ENCODE results near the gene NOVA2.

The NOVA2 gene

DNA sequence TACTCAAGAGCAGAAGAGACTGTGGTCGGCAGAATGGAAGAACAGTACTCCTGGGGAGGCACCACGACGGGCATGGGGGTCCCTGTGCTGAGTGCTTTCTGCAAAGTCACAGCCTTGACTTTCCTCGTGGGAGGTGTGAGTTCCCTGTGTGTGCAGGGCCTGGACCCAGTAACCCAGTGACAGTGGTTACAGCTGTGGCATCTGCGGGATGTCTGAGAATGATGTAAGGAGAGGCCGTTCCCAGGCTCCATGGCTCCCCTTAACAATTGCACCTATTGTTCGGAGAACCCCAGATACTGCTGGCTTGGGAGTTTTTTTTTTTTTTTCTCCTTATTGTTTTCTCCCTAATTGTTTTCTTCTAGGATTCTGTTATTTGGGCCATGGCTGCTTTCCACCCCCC lies 54.0 kb downstream of the NOVA2 start:
- Histone ChIP-seq H3K36me3 (ENCODE audit: insufficient read depth) (no peaks in the 10 kb centered on the region), H3K79me2 (ENCODE audit: insufficient read depth, low read depth) (no peaks in the 10 kb centered on the region), H3K27ac (no peak overlapping the region), H3K27me3 (ENCODE audit: insufficient read depth, low read depth) (peaks cover 83% of the 10 kb centered on the region), H3K9ac (no peak overlapping the region), H3K4me2 (no peak overlapping the region), H4K20me1 (ENCODE audit: insufficient read depth) (no peaks in the 10 kb centered on the region), H3K4me3 (IDR thresholded peaks at IDR 0.05; ENCODE audit: insufficient read depth, low read depth, low read length) (no peak overlapping the region), H2AFZ (ENCODE audit: low read depth) (no peak overlapping the region), H3K4me1 (ENCODE audit: low read depth, poor library complexity, severe bottlenecking) (no peaks in the 10 kb centered on the region)
- TF ChIP-seq, protein P1, sequence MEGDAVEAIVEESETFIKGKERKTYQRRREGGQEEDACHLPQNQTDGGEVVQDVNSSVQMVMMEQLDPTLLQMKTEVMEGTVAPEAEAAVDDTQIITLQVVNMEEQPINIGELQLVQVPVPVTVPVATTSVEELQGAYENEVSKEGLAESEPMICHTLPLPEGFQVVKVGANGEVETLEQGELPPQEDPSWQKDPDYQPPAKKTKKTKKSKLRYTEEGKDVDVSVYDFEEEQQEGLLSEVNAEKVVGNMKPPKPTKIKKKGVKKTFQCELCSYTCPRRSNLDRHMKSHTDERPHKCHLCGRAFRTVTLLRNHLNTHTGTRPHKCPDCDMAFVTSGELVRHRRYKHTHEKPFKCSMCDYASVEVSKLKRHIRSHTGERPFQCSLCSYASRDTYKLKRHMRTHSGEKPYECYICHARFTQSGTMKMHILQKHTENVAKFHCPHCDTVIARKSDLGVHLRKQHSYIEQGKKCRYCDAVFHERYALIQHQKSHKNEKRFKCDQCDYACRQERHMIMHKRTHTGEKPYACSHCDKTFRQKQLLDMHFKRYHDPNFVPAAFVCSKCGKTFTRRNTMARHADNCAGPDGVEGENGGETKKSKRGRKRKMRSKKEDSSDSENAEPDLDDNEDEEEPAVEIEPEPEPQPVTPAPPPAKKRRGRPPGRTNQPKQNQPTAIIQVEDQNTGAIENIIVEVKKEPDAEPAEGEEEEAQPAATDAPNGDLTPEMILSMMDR (conservative IDR thresholded peaks at IDR 0.05; ENCODE audit: low read depth, low read length): no peak

- Histone ChIP-seq H3K9ac (no peak overlapping the region), H3K36me3 (ENCODE audit: insufficient read depth) (no peaks in the 10 kb centered on the region), H3K27me3 (ENCODE audit: insufficient read depth, low read depth) (peaks cover 89% of the 10 kb centered on the region), H4K20me1 (ENCODE audit: insufficient read depth) (no peaks in the 10 kb centered on the region), H2AFZ (ENCODE audit: low read depth) (no peak overlapping the region), H3K4me1 (ENCODE audit: low read depth, poor library complexity, severe bottlenecking) (no peaks in the 10 kb centered on the region), H3K79me2 (ENCODE audit: insufficient read depth, low read depth) (no peaks in the 10 kb centered on the region), H3K27ac (no peak overlapping the region), H3K4me2 (no peak overlapping the region), H3K4me3 (IDR thresholded peaks at IDR 0.05; ENCODE audit: insufficient read depth, low read depth, low read length) (no peak overlapping the region)
- TF ChIP-seq, protein P1 (conservative IDR thresholded peaks at IDR 0.05; ENCODE audit: low read depth, low read length): no peak
Observed at GRCh38 chr19:45918721-45919120, 54.9 kb downstream of the NOVA2 start.

DNA sequence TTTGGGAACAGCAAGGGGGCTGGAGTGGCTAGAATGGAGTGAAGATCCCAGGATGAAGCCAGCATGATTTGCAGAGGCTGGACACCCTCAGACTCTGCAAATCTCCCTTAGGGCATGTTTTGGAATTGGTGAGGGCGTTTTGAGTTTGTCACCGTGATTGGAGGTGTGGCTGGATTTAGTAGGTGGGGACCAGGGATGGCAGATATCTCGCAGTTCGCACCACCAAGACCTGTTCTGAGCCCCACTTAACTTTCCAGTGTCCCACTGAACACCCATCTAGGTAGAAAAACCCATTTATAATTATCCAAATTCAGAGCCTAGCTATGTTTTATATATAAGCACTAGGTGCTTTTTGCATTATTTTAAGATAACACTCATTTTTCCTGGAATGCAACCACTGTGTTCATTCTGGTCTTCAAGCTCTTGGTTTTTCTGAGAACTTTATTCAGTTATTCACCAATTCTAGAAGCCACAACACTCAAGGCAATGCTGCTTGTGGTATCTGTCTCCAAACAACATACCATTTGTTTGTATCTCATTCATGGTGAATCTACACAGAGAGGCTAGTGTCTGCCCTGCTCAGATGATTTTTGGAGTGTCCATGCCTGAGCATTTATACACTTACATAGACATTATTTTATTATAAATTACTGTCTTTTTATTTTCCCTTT lies 56.1 kb downstream of the NOVA2 start:
- Histone ChIP-seq H3K36me3 (ENCODE audit: insufficient read depth) (no peaks in the 10 kb centered on the region), H3K27ac (no peak overlapping the region), H3K79me2 (ENCODE audit: insufficient read depth, low read depth) (no peaks in the 10 kb centered on the region), H4K20me1 (ENCODE audit: insufficient read depth) (no peaks in the 10 kb centered on the region), H3K4me2 (no peak overlapping the region), H2AFZ (ENCODE audit: low read depth) (no peak overlapping the region), H3K4me1 (ENCODE audit: low read depth, poor library complexity, severe bottlenecking) (no peaks in the 10 kb centered on the region), H3K4me3 (IDR thresholded peaks at IDR 0.05; ENCODE audit: insufficient read depth, low read depth, low read length) (no peak overlapping the region), H3K27me3 (ENCODE audit: insufficient read depth, low read depth) (peaks cover 95% of the 10 kb centered on the region), H3K9ac (no peak overlapping the region)
- TF ChIP-seq, protein P1 (conservative IDR thresholded peaks at IDR 0.05; ENCODE audit: low read depth, low read length): no peak

DNA sequence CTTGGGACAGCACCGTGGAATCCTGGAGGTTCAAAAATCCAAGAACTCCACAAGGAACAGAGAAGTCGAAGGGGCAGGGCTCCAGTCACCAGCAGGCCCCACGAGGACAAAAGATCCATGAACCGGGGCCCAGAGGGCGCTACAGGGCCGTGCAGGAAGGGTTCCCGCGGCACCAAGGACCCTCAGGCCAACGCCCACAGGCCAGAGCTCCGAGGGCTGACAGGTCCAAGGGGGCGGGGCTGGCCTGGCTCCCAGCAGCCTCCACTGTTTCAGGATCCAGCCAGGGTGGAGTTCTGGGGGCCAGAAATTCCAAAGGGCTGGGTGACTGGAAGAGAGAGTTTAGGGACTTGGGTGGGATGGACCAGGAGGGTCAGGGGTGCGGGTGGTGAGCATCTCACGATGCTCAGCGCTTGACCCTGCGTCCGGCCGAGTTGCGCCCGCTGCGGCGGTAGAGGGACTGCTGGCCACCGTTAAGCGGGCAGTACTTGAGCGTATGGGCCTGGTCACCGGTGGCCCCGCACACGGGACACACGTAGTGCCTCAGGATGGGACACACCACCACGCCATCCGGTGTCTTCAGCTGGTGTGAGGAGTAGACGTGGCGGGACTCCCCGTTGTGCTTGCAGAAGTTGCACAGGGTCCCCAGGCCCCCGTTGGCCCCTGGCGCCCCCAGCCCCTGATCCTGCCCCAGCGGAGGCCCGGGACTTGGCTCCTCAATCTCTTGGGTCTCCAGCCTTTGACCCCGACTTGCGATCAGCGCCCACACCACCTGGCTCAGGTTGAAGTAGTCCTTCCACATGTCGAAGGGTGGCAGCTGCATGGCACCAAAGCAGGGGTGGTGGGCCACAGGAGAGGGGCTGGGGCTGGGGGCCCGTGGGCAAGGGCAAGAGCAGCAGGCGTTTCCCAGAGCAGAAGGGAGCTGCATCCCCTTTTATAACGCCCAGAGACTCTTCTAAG lies 59.5 kb downstream of the NOVA2 start, which contains the start of gene NANOS2:
Gene NANOS2 (minus strand): TSS at position 905 of the 957 bp plus-strand sequence. CDS start 85 bp downstream, at position 820.
- TF ChIP-seq, protein P1 (conservative IDR thresholded peaks at IDR 0.05; ENCODE audit: low read depth, low read length): no peak
- no peak within 1 kb of the TSS for H2AFZ ChIP-seq (ENCODE audit: low read depth)
- H4K20me1 ChIP-seq (ENCODE audit: insufficient read depth): no peaks in the 10 kb centered on the region
- peaks cover 86% of the 10 kb centered on the region for H3K27me3 ChIP-seq (ENCODE audit: insufficient read depth, low read depth)
- H3K4me1 ChIP-seq (ENCODE audit: low read depth, poor library complexity, severe bottlenecking): no peaks in the 10 kb centered on the region
- H3K36me3 ChIP-seq (ENCODE audit: insufficient read depth): no peaks in the 10 kb centered on the region
- H3K9ac ChIP-seq: no peak within 1 kb of the TSS
- no peak within 1 kb of the TSS for H3K4me2 ChIP-seq
- no peak within 1 kb of the TSS for H3K4me3 ChIP-seq (IDR thresholded peaks at IDR 0.05; ENCODE audit: insufficient read depth, low read depth, low read length)
- no peak within 1 kb of the TSS for H3K27ac ChIP-seq
- no peaks in the 10 kb centered on the region for H3K79me2 ChIP-seq (ENCODE audit: insufficient read depth, low read depth)
